Body of pancreas (tissue), 4 donors: Measurements from ENCODE around the gene RPL37.

ENCODE experiments used
- POLR2A ChIP-seq, 3 donors: fragments of 450-650 bp; IDR thresholded peaks; one replicate each; pipeline ENCODE4 v1.6.1; 2016; ENCODE audit warnings: antibody characterized with exemption in 3 of 3, mild to moderate bottlenecking in 2 of 3
- TF ChIP-seq, protein P1 (sequence below), 7 experiments: fragments of 450-650 bp in 4 of 7; fragments of 200-600 bp in 3 of 7; sonication (generic) in 3 of 7; IDR thresholded peaks; one replicate each; pipeline ENCODE4 v1.5.1; 2016 to 2019; ENCODE audit warnings: antibody characterized with exemption in 7 of 7

- no peak for TF ChIP-seq POLR2A (IDR thresholded peaks at IDR 0.05)
- TF ChIP-seq, protein P1, sequence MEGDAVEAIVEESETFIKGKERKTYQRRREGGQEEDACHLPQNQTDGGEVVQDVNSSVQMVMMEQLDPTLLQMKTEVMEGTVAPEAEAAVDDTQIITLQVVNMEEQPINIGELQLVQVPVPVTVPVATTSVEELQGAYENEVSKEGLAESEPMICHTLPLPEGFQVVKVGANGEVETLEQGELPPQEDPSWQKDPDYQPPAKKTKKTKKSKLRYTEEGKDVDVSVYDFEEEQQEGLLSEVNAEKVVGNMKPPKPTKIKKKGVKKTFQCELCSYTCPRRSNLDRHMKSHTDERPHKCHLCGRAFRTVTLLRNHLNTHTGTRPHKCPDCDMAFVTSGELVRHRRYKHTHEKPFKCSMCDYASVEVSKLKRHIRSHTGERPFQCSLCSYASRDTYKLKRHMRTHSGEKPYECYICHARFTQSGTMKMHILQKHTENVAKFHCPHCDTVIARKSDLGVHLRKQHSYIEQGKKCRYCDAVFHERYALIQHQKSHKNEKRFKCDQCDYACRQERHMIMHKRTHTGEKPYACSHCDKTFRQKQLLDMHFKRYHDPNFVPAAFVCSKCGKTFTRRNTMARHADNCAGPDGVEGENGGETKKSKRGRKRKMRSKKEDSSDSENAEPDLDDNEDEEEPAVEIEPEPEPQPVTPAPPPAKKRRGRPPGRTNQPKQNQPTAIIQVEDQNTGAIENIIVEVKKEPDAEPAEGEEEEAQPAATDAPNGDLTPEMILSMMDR (IDR thresholded peaks at IDR 0.05): no peak
These were observed 7.6 kb downstream of the RPL37 start for GRCh38 chr5:40827188-40827977.
